HG02840 (cell line): ENCODE measurements around the gene ANO2.

ENCODE experiments used
- ATAC-seq: cut with Tn5 transposase; IDR thresholded peaks from one replicate; pipeline ENCODE4 v1.9.1; 2021; ENCODE audit warnings: mild to moderate bottlenecking, moderate library complexity, moderate number of reproducible peaks; ENCODE audit not compliant: unreplicated experiment, low FRiP score

The ANO2 gene

DNA sequence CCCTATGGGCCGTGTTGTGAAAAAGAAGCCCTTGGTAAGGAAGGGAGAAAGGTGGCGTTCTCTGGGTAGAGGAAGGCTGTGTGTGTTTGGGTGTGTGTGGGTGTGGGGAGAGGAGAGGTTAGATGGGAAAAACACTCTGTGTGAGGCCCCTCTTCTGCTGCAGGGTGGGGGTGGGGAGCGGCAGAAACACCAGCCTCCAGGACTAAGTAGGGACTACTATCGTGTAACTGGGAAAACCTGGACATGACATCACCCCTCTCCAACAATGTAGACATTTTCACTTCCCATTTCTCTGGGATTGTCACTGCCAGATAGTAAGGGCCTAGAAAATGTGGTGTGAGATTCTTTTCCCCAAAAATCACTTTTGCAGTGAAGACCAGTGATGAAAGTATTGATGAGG lies 308.2 kb downstream of the ANO2 start:
- no peak for ATAC-seq

DNA sequence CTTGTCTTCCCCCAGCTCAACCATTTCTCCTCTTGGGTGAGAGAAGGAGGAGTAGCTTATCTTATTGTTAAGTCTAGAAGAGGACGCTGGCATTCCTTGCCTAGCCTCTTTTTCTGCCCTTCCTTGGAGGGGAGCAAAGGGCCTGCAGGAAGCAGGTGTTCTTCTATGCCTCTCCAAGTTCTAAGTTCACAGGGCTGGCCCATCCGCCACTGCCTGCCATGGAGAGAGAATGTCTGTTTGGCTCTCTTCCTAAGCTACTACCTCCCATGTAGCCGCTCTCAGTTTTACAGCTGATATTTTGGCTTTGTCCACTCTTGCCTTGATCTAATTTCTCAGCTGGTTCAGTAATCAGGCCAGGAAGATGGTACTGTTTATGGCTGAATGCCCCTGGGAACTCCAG lies 312.0 kb downstream of the ANO2 start:
- no peak for ATAC-seq

DNA sequence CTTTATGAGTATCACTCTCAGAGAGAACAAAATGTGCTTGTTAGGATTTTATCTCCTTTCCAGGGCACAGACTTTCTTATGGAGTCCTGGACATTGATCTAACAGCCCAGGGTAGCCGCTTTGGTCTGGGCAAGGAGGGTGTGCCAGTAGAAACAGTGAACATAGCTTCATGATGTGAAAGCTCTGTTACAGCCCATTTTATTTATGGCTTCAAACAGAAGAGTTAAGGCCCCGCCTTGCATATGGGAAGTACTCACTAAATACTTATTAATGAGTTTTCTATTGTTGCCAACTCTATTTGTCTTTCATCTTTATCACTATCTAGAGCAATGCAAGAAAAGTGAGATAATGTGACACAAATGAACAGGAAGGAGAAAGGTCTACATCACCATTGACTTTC lies 312.6 kb downstream of the ANO2 start:
- no peak for ATAC-seq

DNA sequence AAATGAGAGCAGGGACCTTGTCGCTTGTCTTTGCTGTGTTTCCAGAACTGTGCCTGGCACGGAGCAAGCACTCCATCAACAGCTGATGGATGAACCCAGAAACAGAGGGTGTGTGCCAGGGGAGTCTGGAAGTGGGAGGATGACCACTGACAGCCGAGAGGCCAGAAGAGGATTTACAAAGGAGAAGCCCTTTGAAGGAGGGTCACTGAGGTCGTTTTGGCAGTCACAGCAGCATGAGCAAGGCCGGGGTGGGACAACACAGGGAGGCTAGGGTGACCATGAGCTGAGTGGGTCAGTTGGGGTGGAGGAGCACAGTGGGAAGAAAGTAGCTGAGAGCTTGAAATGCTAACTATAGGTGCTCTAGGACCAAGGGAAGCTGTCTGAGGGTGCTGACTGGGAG lies 313.6 kb downstream of the ANO2 start:
- no peak for ATAC-seq

DNA sequence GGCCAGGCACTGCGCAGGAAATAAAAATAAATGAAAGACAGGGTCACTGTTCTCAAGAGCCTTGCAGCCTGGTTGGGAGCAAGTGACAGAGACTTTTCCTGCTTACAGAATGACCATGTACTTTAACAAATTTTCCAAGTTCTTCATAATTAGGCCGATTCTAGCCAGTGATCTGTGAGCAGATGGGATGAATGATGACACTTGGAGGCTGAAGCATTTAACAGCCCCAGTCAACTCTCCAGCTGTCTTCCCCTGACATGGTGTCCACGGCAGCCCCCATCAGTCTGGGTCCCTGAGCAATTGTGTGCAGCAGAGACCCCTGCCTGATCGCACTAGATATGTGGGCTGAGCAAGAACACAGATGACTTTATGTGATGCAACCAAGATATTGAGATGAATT lies 314.3 kb downstream of the ANO2 start:
- ATAC-seq = no peak

DNA sequence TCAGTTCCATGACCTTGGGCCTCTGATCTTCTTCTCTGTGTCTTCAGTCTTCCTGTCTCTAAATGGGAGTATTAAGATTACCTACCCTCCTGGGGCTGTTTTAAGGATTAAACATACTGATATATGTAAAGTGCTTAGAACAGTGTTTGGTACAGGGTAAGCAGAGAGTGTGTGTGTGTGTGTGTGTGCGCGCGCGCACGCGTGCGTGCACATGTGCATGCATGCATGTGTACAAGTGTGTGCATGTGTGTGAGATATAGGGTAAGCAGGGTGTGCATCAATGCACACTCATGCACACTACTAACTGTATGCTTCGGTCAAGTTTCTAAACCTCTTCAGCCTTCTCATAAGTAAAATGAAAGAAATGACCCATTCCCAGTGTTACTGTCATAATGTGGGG lies 316.6 kb downstream of the ANO2 start:
- no peak for ATAC-seq

DNA sequence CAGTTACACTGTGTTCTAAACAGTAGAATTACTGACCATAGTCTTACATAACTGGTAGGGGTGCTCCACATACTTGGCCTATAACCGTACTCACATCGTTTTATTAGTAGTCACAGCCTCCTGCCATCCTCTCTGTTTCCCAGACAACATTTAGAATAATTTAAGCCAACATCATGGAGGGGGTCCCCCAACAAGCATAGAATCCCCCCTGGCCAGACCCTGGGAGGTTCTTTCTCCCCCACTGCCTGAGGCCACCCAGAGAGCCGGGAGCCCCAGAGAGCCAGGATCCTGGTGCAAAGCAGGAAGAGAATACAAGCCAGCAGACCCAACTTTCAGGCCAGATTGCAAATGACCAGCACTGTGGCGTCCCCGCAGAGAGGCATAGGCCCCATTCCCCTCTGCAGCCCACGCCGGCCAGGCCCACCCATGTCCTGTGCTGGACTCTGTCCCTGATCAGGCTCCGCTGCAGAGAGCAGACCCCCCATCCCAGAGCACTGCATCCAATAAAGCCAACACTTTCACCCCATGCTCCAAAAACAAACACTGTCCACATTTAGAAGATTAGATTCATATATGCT lies 317.9 kb downstream of the ANO2 start:
- ATAC-seq = no peak

DNA sequence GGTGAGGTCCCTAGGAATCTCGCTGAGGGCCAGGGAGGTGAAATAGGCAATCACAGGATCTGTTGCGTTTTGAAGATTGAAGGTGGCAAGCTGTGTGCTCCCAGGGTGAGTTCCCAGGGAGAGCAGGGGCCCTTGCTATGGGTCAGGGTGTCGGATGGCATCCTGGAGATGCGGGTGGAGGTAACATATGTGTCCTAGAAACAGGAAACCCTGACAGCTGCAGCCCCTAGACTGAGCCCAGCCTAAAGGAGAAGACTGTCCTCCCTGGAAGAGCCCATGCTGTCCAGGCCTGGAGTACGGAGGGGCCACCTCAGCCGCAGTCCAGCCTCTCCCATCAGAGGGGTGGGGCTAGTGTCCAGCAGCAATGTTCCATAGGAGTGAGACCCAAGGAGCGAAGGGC lies 318.9 kb downstream of the ANO2 start:
- no peak for ATAC-seq

DNA sequence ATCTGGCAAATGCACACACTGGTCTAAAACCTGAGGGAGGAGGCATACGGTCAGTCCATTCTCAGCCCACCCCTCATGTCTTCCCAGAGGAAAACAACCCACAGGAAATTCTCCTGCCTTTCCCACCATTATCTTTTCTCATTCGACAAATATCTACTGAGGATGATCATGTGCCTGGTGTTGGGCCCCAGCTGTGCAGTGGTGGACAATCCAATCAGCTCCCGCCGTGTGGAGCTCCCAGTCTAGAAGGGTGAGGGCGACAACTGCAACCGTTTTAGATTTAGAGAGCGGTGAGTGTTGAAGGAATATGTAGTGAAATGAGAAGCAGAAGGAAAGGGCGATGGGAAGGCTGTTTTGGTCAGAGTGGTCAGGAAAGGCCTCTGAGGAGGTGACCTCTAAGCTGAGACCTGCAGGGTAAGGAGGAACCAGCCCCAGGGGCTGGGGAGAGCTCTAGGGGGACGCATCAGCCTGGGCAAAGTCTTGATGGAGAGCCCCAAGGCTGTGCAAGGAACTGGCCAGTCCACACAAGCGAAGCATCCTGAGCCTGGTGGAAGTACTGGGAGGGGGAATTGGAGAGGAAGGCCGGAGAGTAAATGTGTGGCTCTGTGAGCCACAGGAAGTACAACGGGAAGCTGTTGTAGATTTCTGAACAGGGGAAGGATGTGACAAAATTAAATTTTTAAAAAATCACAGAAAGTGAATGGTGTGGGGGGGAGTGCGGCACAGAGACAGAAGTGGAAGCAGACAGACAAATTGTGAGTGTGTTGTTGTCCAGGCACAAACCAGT lies 320.4 kb downstream of the ANO2 start:
- ATAC-seq = no peak

DNA sequence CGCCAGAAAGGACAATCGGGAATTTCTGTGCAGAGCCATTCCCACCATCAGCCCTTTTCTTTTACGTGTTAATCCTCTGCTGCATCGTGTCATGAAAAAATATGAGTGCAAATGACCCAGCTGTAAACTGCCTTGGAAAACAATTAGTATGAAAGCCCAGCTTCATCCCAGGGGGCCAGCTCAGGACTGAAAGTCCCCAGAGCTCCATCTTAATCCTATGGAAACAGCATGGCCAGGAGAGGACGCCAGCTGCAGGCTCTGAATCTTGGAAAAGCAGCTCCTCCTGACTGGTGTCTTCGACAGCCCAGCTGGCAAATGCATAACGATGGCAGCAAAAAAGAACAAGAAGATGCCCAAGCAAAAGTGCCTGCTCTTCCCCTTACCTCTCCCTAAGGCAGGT lies 321.6 kb downstream of the ANO2 start:
- no peak for ATAC-seq

DNA sequence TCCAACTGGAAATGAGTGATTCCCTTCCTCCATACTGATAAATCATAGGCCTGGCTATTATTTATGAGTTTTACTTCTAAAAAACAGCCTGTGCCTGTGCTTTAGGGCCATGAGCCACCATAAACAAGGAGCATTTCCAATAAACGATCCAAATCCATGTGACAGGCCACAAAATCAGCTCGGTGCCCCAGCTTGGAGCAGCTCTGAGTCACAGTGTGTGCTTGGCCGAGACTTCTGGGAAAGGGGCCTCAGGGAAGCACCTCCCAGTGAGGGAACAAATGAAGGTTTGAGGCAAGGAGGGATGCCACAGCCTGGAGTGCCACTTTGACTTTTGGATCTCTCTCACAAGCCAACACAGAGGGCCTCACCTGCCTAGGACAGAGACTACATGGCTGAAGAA lies 322.8 kb downstream of the ANO2 start:
- no peak for ATAC-seq

DNA sequence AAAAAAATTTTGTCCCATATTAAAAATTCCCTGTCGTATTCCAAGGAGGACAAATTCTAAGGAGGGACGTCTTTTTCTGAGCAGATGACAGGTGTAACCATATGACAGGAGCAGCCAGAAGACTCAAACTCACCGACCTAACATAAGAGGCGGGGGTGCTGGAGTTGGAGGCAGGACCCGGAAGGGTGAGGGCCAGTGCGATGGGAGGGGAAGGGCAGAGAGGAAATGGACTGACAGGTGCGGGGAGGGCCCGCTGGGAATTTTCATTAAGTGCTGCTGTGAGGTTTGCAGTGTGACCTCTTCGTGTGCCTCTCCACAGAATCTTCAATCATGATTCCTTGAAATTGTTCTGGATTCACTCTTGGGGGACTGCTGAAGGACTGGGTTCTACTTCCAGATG lies 323.7 kb downstream of the ANO2 start:
- no peak for ATAC-seq

DNA sequence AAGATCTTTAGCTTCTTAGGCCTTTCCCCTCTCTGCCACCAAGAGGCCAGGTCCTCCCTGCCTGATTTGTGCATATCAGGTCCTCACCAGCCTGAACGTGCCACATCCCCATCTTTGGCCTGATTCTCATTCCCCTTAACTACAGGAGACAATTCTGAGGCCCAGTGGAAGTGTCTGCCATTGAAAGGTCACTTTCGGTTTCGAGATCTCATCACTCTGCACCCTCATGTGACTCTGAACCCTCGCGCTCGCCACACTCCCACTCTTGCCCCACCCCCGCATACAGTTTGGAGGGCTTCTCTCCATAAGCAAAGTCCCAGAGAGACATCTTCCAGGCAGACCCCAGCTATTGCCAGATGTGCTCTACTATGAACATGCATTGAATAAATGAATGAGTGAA lies 324.2 kb downstream of the ANO2 start:
- ATAC-seq = no peak

DNA sequence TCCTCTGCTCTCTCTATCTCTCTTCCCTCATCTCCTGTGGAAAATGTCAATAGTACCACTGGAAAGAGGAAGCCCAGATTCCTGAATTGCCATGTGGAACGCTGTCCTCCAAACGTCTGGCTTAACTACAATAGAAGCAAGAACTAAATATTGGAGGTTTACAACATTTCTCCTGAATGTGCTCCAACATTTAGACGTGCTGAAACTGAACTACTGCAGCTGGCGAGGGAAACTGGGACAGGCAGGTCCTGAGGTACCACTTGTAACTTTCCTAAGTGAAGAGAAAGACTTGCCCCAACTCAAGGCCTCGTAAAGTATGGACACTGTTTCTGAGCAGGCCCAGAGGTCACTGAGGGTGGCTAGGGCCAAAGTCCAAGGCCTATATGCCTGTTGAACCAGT lies 325.4 kb downstream of the ANO2 start:
- no peak for ATAC-seq

DNA sequence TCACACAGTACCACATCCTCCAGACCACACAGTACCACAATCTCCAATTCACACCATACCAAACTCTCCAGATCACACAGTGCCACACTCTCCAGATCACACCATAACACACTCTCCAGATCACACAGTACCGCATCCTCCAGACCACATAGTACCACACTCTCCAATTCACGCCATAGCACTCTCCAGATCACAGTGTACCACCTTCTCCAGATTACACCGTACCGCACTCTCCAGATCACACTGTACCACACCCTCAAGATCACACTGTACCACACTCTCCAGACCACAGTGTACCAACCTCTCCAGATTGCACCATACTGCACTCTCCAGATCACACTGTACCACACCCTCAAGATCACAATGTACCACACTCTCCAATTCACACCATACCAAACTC lies 328.2 kb downstream of the ANO2 start:
- no peak for ATAC-seq

DNA sequence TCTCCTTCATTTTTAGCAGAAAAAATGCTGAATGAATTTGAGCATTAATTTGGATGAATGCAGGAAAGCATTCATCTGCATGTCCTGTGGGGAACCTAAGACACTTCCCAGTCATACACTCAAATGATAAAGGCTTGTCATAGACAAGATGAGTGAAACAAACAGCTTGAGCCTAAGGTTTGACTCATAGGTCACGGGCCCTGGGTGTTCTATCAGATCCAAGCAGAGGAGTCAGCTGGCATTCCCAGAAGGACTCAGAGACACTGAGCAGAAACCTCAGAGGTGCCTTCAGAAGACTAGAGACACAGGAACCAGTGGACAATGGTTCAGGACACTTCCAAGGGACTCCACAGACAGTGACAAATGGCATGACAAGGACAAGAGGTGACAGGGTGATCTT lies 329.3 kb downstream of the ANO2 start:
- ATAC-seq = no peak

DNA sequence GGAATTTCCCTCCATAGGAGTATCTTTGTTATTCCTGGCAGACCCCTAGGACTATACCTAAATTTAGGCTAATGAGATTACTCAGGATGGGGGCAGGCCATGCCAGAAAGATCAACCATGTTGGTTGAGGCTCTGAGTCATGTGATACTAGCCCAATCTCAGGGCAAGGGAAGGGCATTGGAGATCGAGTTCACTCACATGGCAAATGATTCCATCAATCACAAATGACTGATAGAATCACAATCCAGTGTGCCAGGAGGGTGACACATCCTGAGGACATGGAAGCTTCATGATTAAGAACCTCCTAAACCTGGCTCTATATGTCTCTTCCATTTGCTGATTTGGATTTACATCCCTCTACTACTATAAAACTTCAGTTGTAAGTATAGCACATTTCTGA lies 330.8 kb downstream of the ANO2 start:
- no peak for ATAC-seq

DNA sequence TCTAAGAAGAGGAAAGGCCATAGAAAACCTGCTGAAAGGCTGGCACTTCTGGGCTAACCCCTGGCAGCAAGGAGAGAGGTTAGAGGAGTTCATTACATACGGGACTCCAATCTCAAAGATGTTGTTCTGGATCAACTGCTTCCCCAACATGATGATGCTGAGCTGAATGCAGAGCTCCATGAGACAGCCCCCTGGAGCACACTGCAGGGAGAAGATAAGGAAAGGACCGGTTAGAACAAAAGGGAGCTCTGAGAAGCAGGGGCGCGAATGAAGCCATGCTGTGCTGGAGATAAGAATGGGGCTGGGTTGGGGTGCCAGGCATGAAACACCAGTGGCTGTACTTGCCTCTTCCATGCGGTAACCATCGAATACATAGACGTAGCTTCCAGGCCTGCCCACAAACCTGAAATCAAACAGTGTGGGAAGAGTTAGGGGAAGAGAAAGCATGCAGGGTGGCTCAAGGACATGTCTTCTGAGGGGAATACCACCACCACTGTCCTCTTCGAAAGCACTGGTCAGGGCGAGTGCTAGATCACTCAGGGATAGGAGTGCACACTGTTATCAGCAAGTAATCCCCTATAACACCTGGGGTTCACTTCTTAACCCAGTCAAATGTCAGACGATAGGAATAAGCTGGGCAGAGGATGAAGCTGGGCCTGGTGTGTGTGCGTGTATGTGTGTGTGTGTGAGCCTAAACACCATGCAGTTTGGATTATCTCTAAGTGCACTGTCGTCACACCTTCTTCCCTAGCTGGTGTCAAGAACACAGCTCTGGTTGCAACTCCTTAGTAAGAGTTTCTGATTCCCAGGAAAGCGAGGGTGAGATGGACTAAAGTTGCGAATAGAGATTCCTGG lies 332.3 kb downstream of the ANO2 start:
- no peak for ATAC-seq

DNA sequence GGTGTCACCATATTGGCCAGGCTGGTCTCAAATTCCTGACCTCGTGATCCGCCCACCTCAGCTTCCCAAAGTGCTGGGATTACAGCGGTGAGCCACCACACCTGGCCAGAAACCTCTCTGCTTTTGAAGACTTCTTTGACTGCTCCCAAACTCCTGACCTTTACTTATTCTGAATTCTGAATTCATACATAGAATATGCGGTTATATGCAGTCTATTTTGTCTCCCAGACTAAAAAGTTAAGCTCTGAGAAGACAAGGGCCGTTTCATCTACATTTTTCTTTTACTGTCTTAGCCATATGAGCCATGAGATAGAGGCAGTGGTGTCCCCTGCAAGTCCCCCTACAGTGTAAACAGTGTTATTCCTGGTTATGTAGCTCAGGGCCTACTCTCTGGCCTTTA lies 333.9 kb downstream of the ANO2 start:
- ATAC-seq = no peak

DNA sequence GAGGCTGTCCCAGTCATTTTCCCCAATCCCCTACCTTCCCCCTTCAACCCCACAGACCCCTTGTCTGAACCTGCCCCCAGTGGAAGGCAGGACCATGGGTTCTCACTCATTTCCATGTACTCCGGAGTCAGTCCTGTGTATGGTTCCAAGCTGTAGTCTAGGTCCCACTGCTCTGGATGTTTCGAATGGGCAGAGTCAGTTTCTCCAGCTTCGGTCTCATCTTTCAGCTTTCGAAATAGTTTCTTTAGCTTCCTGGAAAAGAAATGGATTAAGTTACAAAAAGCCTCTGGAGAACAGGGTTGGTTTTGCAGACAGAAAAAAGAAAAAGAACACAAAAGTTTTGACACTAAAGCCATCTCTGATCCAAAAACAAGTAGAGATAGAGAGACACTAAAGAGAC lies 345.7 kb downstream of the ANO2 start:
- ATAC-seq = no peak

DNA sequence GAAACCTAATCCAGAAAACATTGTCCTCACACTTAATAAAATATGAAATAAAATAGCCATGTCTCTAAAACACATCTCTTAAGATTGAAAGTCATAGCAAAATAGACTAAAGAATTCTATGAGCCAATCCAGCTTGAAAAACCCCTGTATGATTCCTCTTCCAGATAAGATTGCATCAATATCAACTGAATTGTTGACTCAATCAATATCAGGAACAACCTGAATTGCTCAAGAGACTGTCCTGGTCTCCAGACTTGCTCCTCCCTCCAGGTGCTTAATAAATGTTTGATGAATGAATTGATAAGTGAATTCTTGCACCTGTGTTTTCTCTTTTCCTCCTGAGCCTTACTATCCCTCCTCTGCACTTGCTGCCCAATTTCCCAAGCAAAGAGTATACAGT lies 351.1 kb downstream of the ANO2 start:
- no peak for ATAC-seq

DNA sequence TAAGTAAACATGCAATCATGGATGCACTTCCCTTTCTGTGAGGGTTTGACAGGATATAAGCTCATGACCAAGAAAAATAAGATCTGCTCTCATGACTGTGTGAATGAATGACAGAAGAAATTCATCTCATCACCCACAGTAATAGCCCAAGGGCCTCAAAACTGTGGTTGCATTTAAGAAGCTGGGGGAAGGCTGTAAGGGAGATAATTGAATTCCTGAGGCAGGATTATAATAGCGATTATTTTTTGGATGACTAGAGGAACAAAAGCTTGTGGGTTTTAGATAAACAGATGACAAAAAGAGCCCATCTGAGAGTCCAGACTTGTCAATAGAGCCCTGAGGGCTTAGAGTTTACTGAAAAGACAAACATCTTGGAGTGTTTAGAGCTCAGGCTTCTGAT lies 352.0 kb downstream of the ANO2 start:
- no peak for ATAC-seq
